ENCODE measurements around the gene FRAS1. TPM values are rescaled to one million over a fixed set of nuclear protein-coding genes. Genes with fewer than 3 reads are reported as not detected.

The FRAS1 gene
- total RNA-seq, 2 donors from 2014 or later: 77.0 to 78.3 TPM

DNA sequence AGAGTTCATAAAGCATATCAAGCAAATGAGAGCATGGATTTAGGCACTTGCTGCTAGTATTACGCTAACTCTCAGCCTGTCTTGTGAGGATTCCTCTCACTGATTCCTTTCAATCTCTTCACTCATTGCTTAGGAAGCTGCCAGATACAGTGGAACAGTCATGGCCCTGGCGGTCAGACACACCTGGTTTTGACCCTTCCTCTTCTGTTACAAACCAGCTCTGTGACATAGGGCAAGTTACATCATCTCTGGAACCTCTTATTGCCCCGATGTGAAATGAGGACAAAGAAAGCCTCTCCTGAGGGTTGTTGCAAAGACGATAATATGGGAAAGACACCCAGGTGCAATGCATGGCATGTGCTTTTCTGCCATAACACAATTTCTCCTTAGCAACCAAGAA, 12.2 kb downstream of the FRAS1 start:
- H3K4me3 Mint-ChIP-seq: no peak overlapping the region
- Histone ChIP-seq H3K9ac (ENCODE audit: extremely low read depth, low read length, poor library complexity, severe bottlenecking) (no peak overlapping the region), H3K27ac (ENCODE audit: low read depth, low read length) (no peak overlapping the region), H3K9me3 (ENCODE audit: control insufficient read depth, low read length) (no peaks in the 10 kb centered on the region), H3K36me3 (ENCODE audit: control insufficient read depth, insufficient read depth, low read length) (peaks cover 50% of the 10 kb centered on the region), H3K4me1 (ENCODE audit: control insufficient read depth, insufficient read depth, low read length) (peaks cover 3% of the 10 kb centered on the region), H3K4me3 (ENCODE audit: low read length) (no peak overlapping the region), H3K27me3 (ENCODE audit: control insufficient read depth, insufficient read depth, low read length, poor library complexity, severe bottlenecking) (no peaks in the 10 kb centered on the region)
- no peaks in the 10 kb centered on the region for H3K9me3 Mint-ChIP-seq
- TF ChIP-seq, protein P1, sequence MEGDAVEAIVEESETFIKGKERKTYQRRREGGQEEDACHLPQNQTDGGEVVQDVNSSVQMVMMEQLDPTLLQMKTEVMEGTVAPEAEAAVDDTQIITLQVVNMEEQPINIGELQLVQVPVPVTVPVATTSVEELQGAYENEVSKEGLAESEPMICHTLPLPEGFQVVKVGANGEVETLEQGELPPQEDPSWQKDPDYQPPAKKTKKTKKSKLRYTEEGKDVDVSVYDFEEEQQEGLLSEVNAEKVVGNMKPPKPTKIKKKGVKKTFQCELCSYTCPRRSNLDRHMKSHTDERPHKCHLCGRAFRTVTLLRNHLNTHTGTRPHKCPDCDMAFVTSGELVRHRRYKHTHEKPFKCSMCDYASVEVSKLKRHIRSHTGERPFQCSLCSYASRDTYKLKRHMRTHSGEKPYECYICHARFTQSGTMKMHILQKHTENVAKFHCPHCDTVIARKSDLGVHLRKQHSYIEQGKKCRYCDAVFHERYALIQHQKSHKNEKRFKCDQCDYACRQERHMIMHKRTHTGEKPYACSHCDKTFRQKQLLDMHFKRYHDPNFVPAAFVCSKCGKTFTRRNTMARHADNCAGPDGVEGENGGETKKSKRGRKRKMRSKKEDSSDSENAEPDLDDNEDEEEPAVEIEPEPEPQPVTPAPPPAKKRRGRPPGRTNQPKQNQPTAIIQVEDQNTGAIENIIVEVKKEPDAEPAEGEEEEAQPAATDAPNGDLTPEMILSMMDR (conservative IDR thresholded peaks at IDR 0.05): no peak
- DNase-seq: no peak
- H3K27ac Mint-ChIP-seq: no peak overlapping the region
- peaks cover 20% of the 10 kb centered on the region for H3K36me3 Mint-ChIP-seq (ENCODE audit: low read depth)
- H3K4me1 Mint-ChIP-seq: peaks cover 9% of the 10 kb centered on the region
- 84 to 87% methylated on average over 4 of the region's 4 CpGs for WGBS, 2 experiments (ENCODE audit: insufficient coverage in 1 of 2, insufficient read length in 1 of 2)
- no peaks in the 10 kb centered on the region for H3K27me3 Mint-ChIP-seq (ENCODE audit: insufficient read depth)

GRCh38 chr4:78069859-78070258, 12.7 kb downstream of the FRAS1 start:
- Histone ChIP-seq H3K36me3 (ENCODE audit: control insufficient read depth, insufficient read depth, low read length) (peaks cover 50% of the 10 kb centered on the region), H3K27ac (ENCODE audit: low read depth, low read length) (no peak overlapping the region), H3K9me3 (ENCODE audit: control insufficient read depth, low read length) (no peaks in the 10 kb centered on the region), H3K9ac (ENCODE audit: extremely low read depth, low read length, poor library complexity, severe bottlenecking) (no peak overlapping the region), H3K27me3 (ENCODE audit: control insufficient read depth, insufficient read depth, low read length, poor library complexity, severe bottlenecking) (no peaks in the 10 kb centered on the region), H3K4me1 (ENCODE audit: control insufficient read depth, insufficient read depth, low read length) (peaks cover 3% of the 10 kb centered on the region), H3K4me3 (ENCODE audit: low read length) (no peak overlapping the region)
- H3K36me3 Mint-ChIP-seq (ENCODE audit: low read depth): peaks cover 20% of the 10 kb centered on the region
- H3K27me3 Mint-ChIP-seq (ENCODE audit: insufficient read depth): no peaks in the 10 kb centered on the region
- H3K4me3 Mint-ChIP-seq: no peak overlapping the region
- no peak overlapping the region for H3K27ac Mint-ChIP-seq
- 98 to 100% methylated on average over 2 to 3 of the region's 3 CpGs for WGBS, 2 experiments (ENCODE audit: insufficient coverage in 1 of 2, insufficient read length in 1 of 2)
- peaks cover 9% of the 10 kb centered on the region for H3K4me1 Mint-ChIP-seq
- H3K9me3 Mint-ChIP-seq: no peaks in the 10 kb centered on the region
- TF ChIP-seq, protein P1 (conservative IDR thresholded peaks at IDR 0.05): no peak
- DNase-seq: no peak

- Histone ChIP-seq H3K9me3 (ENCODE audit: control insufficient read depth, low read length) (no peaks in the 10 kb centered on the region), H3K27ac (ENCODE audit: low read depth, low read length) (no peak overlapping the region), H3K36me3 (ENCODE audit: control insufficient read depth, insufficient read depth, low read length) (peaks cover 50% of the 10 kb centered on the region), H3K4me1 (ENCODE audit: control insufficient read depth, insufficient read depth, low read length) (no peaks in the 10 kb centered on the region), H3K9ac (ENCODE audit: extremely low read depth, low read length, poor library complexity, severe bottlenecking) (no peak overlapping the region), H3K4me3 (ENCODE audit: low read length) (no peak overlapping the region), H3K27me3 (ENCODE audit: control insufficient read depth, insufficient read depth, low read length, poor library complexity, severe bottlenecking) (no peaks in the 10 kb centered on the region)
- H3K4me3 Mint-ChIP-seq: no peak overlapping the region
- TF ChIP-seq, protein P1 (conservative IDR thresholded peaks at IDR 0.05): no peak
- peaks cover 2% of the 10 kb centered on the region for H3K4me1 Mint-ChIP-seq
- no peak overlapping the region for H3K27ac Mint-ChIP-seq
- WGBS, 2 experiments (ENCODE audit: insufficient coverage in 1 of 2, insufficient read length in 1 of 2): 83 to 95% methylated on average over 1 to 2 of the region's 2 CpGs
- no peak for DNase-seq
- H3K27me3 Mint-ChIP-seq (ENCODE audit: insufficient read depth): no peaks in the 10 kb centered on the region
- H3K36me3 Mint-ChIP-seq (ENCODE audit: low read depth): peaks cover 20% of the 10 kb centered on the region
- no peaks in the 10 kb centered on the region for H3K9me3 Mint-ChIP-seq
Measured at GRCh38 chr4:78070731-78071282, 13.7 kb downstream of the FRAS1 start.
